Fibroblast of pulmonary artery (primary cell): Measurements from ENCODE around the gene TTBK1.

ENCODE experiments used
- DNase-seq: peaks from one replicate; pipeline ENCODE4 v3.0.0-alpha.2; 2010; ENCODE audit warnings: low read depth
- H3K4me3 ChIP-seq: replicated peaks from 2 replicates; pipeline ENCODE4 v1.5.1; 2011; ENCODE audit warnings: low read depth, mild to moderate bottlenecking, control low read depth, low read length, moderate library complexity
- TF ChIP-seq, protein P1 (sequence below): IDR thresholded peaks from 2 replicates; pipeline ENCODE4 v1.5.1; 2011; ENCODE audit warnings: mild to moderate bottlenecking, control low read depth, low read length, inconsistent platforms; ENCODE audit errors: missing control alignments

The TTBK1 gene

DNA sequence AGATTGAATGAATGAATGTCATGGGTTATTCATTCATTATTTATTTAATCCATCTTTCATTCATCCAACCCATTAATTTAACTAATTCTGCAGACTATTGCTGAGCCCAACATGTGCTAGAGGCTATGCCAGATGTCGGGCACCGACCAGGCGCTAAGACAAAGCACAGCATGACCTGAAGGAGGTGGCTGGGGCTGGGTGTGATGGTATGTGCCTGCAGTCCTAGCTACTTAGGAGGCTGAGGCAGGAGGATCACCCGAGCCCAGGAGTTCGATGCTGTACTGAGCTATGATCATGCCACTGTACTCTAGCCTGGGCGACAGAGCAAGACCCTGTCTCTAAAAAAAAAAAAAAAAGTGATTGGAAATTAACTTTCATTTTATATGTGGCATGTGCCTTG lies 49.1 kb downstream of the TTBK1 start:
- no peak overlapping the region for H3K4me3 ChIP-seq
- no peak for DNase-seq
- TF ChIP-seq, protein P1, sequence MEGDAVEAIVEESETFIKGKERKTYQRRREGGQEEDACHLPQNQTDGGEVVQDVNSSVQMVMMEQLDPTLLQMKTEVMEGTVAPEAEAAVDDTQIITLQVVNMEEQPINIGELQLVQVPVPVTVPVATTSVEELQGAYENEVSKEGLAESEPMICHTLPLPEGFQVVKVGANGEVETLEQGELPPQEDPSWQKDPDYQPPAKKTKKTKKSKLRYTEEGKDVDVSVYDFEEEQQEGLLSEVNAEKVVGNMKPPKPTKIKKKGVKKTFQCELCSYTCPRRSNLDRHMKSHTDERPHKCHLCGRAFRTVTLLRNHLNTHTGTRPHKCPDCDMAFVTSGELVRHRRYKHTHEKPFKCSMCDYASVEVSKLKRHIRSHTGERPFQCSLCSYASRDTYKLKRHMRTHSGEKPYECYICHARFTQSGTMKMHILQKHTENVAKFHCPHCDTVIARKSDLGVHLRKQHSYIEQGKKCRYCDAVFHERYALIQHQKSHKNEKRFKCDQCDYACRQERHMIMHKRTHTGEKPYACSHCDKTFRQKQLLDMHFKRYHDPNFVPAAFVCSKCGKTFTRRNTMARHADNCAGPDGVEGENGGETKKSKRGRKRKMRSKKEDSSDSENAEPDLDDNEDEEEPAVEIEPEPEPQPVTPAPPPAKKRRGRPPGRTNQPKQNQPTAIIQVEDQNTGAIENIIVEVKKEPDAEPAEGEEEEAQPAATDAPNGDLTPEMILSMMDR: no peak

DNA sequence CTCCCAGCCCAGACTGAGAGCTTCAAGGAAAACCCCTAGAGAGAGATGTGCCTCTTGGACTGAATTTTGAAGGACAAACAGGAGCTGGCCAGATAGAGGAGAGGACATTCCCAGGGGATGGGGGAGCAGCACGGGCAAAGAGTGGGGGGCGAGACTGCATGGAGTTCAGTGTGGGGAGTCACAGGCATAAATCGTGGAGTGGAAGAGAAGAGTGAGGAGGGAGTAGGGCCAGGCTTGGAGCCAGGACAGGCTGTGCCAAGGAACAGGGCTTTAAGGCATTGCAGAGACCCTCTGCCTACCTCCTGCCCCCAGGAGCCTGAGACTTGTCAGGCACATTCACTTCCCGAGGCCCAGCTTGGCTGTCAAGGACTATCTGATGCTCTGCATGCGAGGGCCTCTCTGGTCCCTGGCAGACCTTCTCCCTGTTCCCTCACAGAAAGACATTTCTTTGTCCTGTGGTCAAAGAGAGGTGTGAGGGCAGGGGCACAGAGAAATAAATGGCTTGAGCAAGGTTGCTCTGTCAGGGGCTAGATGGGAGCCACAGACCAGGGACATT lies 49.6 kb downstream of the TTBK1 start:
- TF ChIP-seq, protein P1: no peak
- DNase-seq: no peak
- H3K4me3 ChIP-seq: no peak overlapping the region

DNA sequence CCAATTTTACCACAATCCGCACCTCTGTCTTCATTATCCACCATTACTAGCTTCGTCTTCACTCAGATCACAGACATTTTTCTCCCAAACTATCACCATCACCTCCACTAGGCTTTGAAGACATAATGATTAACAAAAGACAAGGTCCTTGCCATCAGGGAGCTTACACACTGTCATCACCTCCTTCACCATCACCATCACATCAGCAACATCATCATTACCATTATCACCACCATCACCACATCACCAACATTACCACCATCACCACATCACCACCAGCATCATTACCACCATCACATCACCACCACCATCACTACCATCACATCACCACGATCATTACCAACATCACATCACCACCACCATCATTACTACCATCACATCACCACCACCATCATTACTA lies 50.4 kb downstream of the TTBK1 start:
- no peak for DNase-seq
- H3K4me3 ChIP-seq: no peak overlapping the region
- TF ChIP-seq, protein P1: no peak

DNA sequence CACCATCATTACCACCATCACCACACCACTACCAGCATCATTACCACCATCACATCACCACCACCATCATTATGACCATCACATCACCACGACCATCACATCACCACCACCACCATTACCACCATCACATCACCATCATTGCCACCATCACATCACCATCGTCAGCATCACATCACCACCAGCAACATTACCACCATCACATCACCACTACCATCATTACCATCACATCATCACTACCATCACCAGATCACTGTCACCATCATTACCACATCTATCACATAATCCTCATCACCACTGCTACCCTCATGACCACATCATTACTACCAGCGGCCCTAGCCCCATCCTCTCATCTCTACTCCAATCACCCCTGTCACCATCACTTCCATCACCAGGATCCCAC lies 51.3 kb downstream of the TTBK1 start:
- TF ChIP-seq, protein P1: no peak

DNA sequence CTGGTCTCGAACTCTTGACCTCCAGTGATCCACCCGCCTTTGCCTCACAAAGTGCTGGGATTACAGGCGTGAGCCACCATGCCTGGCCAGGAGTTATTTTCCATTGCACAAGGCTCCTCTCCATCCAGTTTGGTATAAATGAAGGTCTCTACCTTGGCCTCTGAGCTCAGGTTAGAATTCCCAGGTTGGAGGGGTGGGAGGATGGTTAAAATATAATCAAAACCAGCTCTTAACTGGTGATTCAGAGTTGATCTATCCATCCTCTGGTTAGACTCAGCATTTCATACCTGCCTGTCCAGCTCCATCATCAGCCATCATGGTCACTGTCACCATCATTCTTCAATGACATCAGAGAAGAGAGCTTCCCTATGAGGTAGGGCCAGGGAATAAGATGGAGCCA lies 52.2 kb downstream of the TTBK1 start:
- no peak for DNase-seq
- no peak overlapping the region for H3K4me3 ChIP-seq
- TF ChIP-seq, protein P1: no peak

More for the DNA sequence above, 51.3 kb downstream of the TTBK1 start:
- H3K4me3 ChIP-seq: no peak overlapping the region
- DNase-seq: no peak

DNA sequence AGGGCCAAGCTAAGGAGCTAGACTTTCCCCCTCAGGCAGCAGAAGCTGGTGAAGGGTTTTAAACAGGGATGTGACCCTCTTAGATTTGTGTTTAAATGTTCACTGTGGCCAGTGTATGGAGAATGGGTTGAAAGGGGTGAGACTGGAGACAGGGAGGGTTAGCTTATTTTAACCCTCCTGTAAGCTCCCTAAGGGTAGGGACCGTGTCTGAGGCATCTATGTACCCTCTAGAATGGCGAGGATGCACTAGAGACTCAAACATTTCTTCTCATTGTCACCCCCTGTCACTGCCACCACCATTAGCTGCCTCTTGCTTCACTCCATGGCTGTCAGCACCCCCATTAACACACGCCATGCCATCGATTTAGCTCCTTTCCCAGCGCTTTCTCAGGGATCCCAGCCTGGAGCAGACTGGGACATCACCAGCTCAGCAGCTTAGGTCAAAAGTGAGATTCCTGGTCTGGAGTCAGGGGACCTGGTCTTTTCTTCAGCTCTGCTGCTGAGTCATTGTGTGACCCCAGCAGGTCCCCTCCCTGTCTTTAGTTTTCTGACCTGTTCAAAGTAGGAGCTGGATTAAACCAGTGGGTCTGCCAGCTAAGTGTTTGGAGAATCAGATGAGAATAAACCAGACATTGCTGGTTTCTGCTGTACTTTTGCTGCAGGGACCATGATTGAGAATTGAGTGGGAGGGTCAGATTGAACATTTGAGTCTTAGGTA lies 53.7 kb downstream of the TTBK1 start:
- no peak for DNase-seq
- no peak overlapping the region for H3K4me3 ChIP-seq
- TF ChIP-seq, protein P1: no peak
